NCI-H345 treated with DMSO at 0.1 percent for 48 hours (cell line): ENCODE data around the gene IGF2BP2.

Source experiments
- DNase-seq: peaks from one replicate; lab custom pipeline; 2025; ENCODE audit not compliant: unreplicated experiment; lab: John Stamatoyannopoulos, UW

The IGF2BP2 gene

GRCh38 chr3:185594073-185594472 lies 230.8 kb downstream of the IGF2BP2 start:
- no peak for DNase-seq
